Right lobe of liver (tissue), 6 donors: ENCODE data around the gene TRHDE. TPM values are rescaled to one million over a fixed set of nuclear protein-coding genes. Genes with fewer than 3 reads are reported as not detected.

ENCODE experiments used
- ATAC-seq, 4 donors: fragments of 200-7000 bp; cut with Tn5 transposase; one replicate each; pipeline ENCODE4 v1.9.1; 2020; ENCODE audit warnings: mild to moderate bottlenecking in 4 of 4, moderate library complexity in 4 of 4
- DNase-seq, 3 donors: peaks; one replicate each; pipeline ENCODE4 v3.0.0-alpha.2; 2020
- H3K27ac ChIP-seq, 3 donors: fragments of 200-600 bp; one replicate each; pipeline ENCODE4 v1.8.0; 2022
- H3K27me3 ChIP-seq, 2 donors: fragments of 200-600 bp; one replicate each; pipeline ENCODE4 v1.8.0; 2022
- H3K36me3 ChIP-seq, 4 donors: fragments of 200-600 bp; sonication (generic) in 1 of 4; one replicate each; pipeline versions ENCODE4 v1.5.1 to v1.8.0; 2017 to 2022; ENCODE audit warnings: control low read depth in 1 of 4
- H3K4me1 ChIP-seq, 4 donors: fragments of 200-600 bp; sonication (generic) in 1 of 4; one replicate each; pipeline versions ENCODE4 v1.5.1 to v1.8.0; 2017 to 2022; ENCODE audit warnings: control low read depth in 1 of 4
- H3K4me3 ChIP-seq, 3 donors: fragments of 200-600 bp; one replicate each; pipeline ENCODE4 v1.8.0; 2022
- H3K9me3 ChIP-seq, 4 donors: fragments of 200-600 bp; sonication (generic) in 1 of 4; one replicate each; pipeline versions ENCODE4 v1.5.1 to v1.8.0; 2017 to 2022; ENCODE audit warnings: control low read depth in 1 of 4
- CTCF ChIP-seq, 4 donors: fragments of 200-600 bp in 3 of 4; fragments of 450-650 bp in 1 of 4; IDR thresholded peaks; one replicate each; pipeline versions ENCODE4 v1.5.1 to v1.8.0; 2016 to 2022; ENCODE audit warnings: antibody characterized with exemption in 4 of 4, mild to moderate bottlenecking in 2 of 4
- POLR2A ChIP-seq: fragments of 450-650 bp; IDR thresholded peaks from one replicate; pipeline ENCODE4 v1.6.1; 2017; ENCODE audit warnings: antibody characterized with exemption, mild to moderate bottlenecking
- WGBS: methylation state at CpG from one replicate; pipeline ENCODE4 v1.1.6; 2018; ENCODE audit warnings: low coverage, low lambda C conversion rate; ENCODE audit not compliant: insufficient coverage; ENCODE audit errors: missing lambda C conversion rate; 5-methylcytosine and 5-hydroxymethylcytosine counted together
- intact Hi-C, 2 donors: fragments of 100-400 bp; cut with DNase I; formaldehyde crosslinking; loops; one replicate each; pipeline versions ENCODE4 v1.11.2 to v1.14.1; 2022
- total RNA-seq, 6 experiments: library from RNA; depleted of rRNA in 2 of 6; stranded (reverse); fragments of >200 nt in 2 of 6; fragmentation: NEBNext Ultra II Directional in 3 of 6; extraction: Animal tissue kit (Norgen Biotek cat#: 25700) in 3 of 6; gene quantifications; one replicate each; pipeline versions ENCODE4 v1.1.0 to v1.2.4, GENCODE V29; 2016 to 2023
- donor health status: DM: no; HTN: yes; CAD: no.
- donor health status: DM: no; HTN: no; CAD: no.
- donor health status: DM: no; HTN: no; CAD: no.
- donor health status: DM: no; HTN: yes; CAD: no.
- donor health status: DM: no; HTN: yes; CAD: no.

The TRHDE gene
- total RNA-seq, 6 experiments from 2014 or later: 0.10 to 4.3 (median 0.90) TPM

- 58% methylated on average over 5 of the region's 5 CpGs for WGBS
Measured at GRCh38 chr12:72311946-72312345, 39.8 kb downstream of the TRHDE start.

GRCh38 chr12:72313806-72314205 lies 41.6 kb downstream of the TRHDE start:
- DNase-seq: no peak
- 61% methylated on average over 2 of the region's 2 CpGs for WGBS
- H3K27me3 ChIP-seq: no peaks in the 10 kb centered on the region
- H3K36me3 ChIP-seq: no peaks in the 10 kb centered on the region
- no peaks in the 10 kb centered on the region for H3K4me1 ChIP-seq
- H3K27ac ChIP-seq: no peak overlapping the region
- no peak for ATAC-seq
- no peak for TF ChIP-seq CTCF (IDR thresholded peaks at IDR 0.05)
- TF ChIP-seq POLR2A: no peak
- no peaks in the 10 kb centered on the region for H3K9me3 ChIP-seq
- intact Hi-C loops: no loop called here
- no peak overlapping the region for H3K4me3 ChIP-seq

More at GRCh38 chr12:72311946-72312345, 39.8 kb downstream of the TRHDE start:
- intact Hi-C loops: no loop called here
- Histone ChIP-seq H3K4me1 (no peaks in the 10 kb centered on the region), H3K36me3 (no peaks in the 10 kb centered on the region), H3K4me3 (no peak overlapping the region), H3K9me3 (no peaks in the 10 kb centered on the region), H3K27me3 (no peaks in the 10 kb centered on the region), H3K27ac (no peak overlapping the region)
- TF ChIP-seq POLR2A (no peak), CTCF (IDR thresholded peaks at IDR 0.05) (no peak)
- DNase-seq (no peak), ATAC-seq (no peak)

GRCh38 chr12:72315858-72316257 lies 43.7 kb downstream of the TRHDE start:
- DNase-seq (no peak), ATAC-seq (no peak)
- no peaks in the 10 kb centered on the region for H3K9me3 ChIP-seq
- 89% methylated on average over 3 of the region's 3 CpGs for WGBS
- no peaks in the 10 kb centered on the region for H3K36me3 ChIP-seq
- no peaks in the 10 kb centered on the region for H3K27me3 ChIP-seq
- no peak overlapping the region for H3K27ac ChIP-seq
- intact Hi-C loops: no loop called here
- no peaks in the 10 kb centered on the region for H3K4me1 ChIP-seq
- TF ChIP-seq POLR2A (no peak), CTCF (IDR thresholded peaks at IDR 0.05) (no peak)
- H3K4me3 ChIP-seq: no peak overlapping the region

- H3K9me3 ChIP-seq: no peaks in the 10 kb centered on the region
- no peak overlapping the region for H3K27ac ChIP-seq
- no peak overlapping the region for H3K4me3 ChIP-seq
- DNase-seq (no peak), ATAC-seq (no peak)
- no peaks in the 10 kb centered on the region for H3K36me3 ChIP-seq
- no peak for TF ChIP-seq CTCF (IDR thresholded peaks at IDR 0.05)
- no peak for TF ChIP-seq POLR2A
- no peaks in the 10 kb centered on the region for H3K27me3 ChIP-seq
- intact Hi-C loops: no loop called here
- 64% methylated on average over 2 of the region's 4 CpGs for WGBS
- peaks cover 0 to 5% (median 0%) of the 10 kb centered on the region in 4 donors for H3K4me1 ChIP-seq
Measured at GRCh38 chr12:72318341-72318740, 46.2 kb downstream of the TRHDE start.

- Histone ChIP-seq H3K4me3 (no peak overlapping the region), H3K4me1 (peaks cover 0 to 5% (median 0%) of the 10 kb centered on the region in 4 donors), H3K9me3 (no peaks in the 10 kb centered on the region), H3K27me3 (no peaks in the 10 kb centered on the region), H3K36me3 (no peaks in the 10 kb centered on the region), H3K27ac (no peak overlapping the region)
- 50% methylated on average over 1 of the region's 1 CpG for WGBS
- ATAC-seq (no peak), DNase-seq (no peak)
- intact Hi-C loops: no loop called here
- TF ChIP-seq POLR2A (no peak), CTCF (IDR thresholded peaks at IDR 0.05) (no peak)
Measured at GRCh38 chr12:72323881-72324280, 51.7 kb downstream of the TRHDE start.
